Endometrium (tissue), 2 donors: ENCODE measurements around the gene KIF26A.
"Not testable (repeated sequence)": the region's sequence is repeated elsewhere in the genome, so short reads cannot be mapped to it uniquely, and the experiment has no call there.

Experiments
- FAIRE-seq: peaks from 2 replicates; lab custom pipeline; 2012; peaks lifted over from hg19 to GRCh38; lab: Jason Lieb, UNC
- donor health status: control.
- donor health status: control.

Gene KIF26A

GRCh38 chr14:104208331-104208730 lies 69.9 kb downstream of the KIF26A start:
- not testable (repeated sequence) for FAIRE-seq

- FAIRE-seq, result not testable (repeated sequence)
Measured at GRCh38 chr14:104209071-104209470, 70.7 kb downstream of the KIF26A start.

- no peak for FAIRE-seq
Measured at GRCh38 chr14:104209985-104210816, 71.8 kb downstream of the KIF26A start.

- no peak for FAIRE-seq
Measured at GRCh38 chr14:104210817-104211195, 72.4 kb downstream of the KIF26A start.

GRCh38 chr14:104211215-104211614 lies 72.8 kb downstream of the KIF26A start:
- FAIRE-seq, result no peak

- FAIRE-seq, result no peak
Measured at GRCh38 chr14:104211741-104212140, 73.4 kb downstream of the KIF26A start.

- no peak for FAIRE-seq
Measured at GRCh38 chr14:104212206-104213095, 74.1 kb downstream of the KIF26A start.

- FAIRE-seq, result no peak
Measured at GRCh38 chr14:104213301-104214034, 75.1 kb downstream of the KIF26A start.

GRCh38 chr14:104214431-104215218 lies 76.2 kb downstream of the KIF26A start:
- FAIRE-seq, result no peak

GRCh38 chr14:104215706-104216334 lies 77.4 kb downstream of the KIF26A start:
- no peak for FAIRE-seq

- FAIRE-seq, result no peak
Measured at GRCh38 chr14:104216457-104216856, 78.1 kb downstream of the KIF26A start.

- no peak for FAIRE-seq
Measured at GRCh38 chr14:104217486-104218360, 79.3 kb downstream of the KIF26A start.

- no peak for FAIRE-seq
Measured at GRCh38 chr14:104218361-104219180, 80.2 kb downstream of the KIF26A start.

GRCh38 chr14:104219731-104220214 lies 81.4 kb downstream of the KIF26A start:
- FAIRE-seq, result no peak

- FAIRE-seq, result no peak
Measured at GRCh38 chr14:104220215-104221070, 82.1 kb downstream of the KIF26A start.

- no peak for FAIRE-seq
Measured at GRCh38 chr14:104221071-104221625, 82.8 kb downstream of the KIF26A start.

- no peak for FAIRE-seq
Measured at GRCh38 chr14:104221636-104222369, 83.4 kb downstream of the KIF26A start.
